Thyroid gland (tissue), 4 donors: ENCODE measurements around the gene RIF1. TPM values are rescaled to one million over a fixed set of nuclear protein-coding genes. Genes with fewer than 3 reads are reported as not detected.

Experiments
- DNase-seq, 2 donors: peaks; one replicate each; pipeline ENCODE4 v3.0.0-alpha.2; 2019
- H3K27ac ChIP-seq, 3 donors: fragments of 200-600 bp; sonication (generic); 1 replicate in 2 of 3; 2 replicates in 1 of 3; pipeline ENCODE4 v1.5.1; 2016 to 2019; ENCODE audit warnings: mild to moderate bottlenecking in 1 of 3, moderate library complexity in 1 of 3
- H3K27me3 ChIP-seq: fragments of 200-600 bp; sonication (generic); one replicate; pipeline ENCODE4 v1.5.1; 2019
- H3K36me3 ChIP-seq, 2 donors: fragments of 200-600 bp; sonication (generic); one replicate each; pipeline ENCODE4 v1.5.1; 2016 to 2019
- H3K4me1 ChIP-seq, 2 donors: fragments of 200-600 bp; sonication (generic); one replicate each; pipeline ENCODE4 v1.5.1; 2017 to 2019
- H3K4me3 ChIP-seq, 3 donors: fragments of 200-600 bp; sonication (generic); replicated peaks in 1 of 3; 1 replicate in 2 of 3; 2 replicates in 1 of 3; pipeline ENCODE4 v1.5.1; 2016; ENCODE audit warnings: mild to moderate bottlenecking in 1 of 3
- H3K9me3 ChIP-seq: fragments of 200-600 bp; sonication (generic); one replicate; pipeline ENCODE4 v1.5.1; 2017
- CTCF ChIP-seq, 6 experiments: fragments of 200-600 bp in 3 of 6; fragments of 450-650 bp in 3 of 6; sonication (generic) in 3 of 6; IDR thresholded peaks; one replicate each; pipeline ENCODE4 v1.5.1; 2016 to 2019; ENCODE audit warnings: antibody characterized with exemption in 6 of 6, mild to moderate bottlenecking in 2 of 6, inconsistent platforms in 1 of 6, moderate library complexity in 1 of 6
- POLR2A ChIP-seq, 2 donors: fragments of 450-650 bp; IDR thresholded peaks; one replicate each; pipeline ENCODE4 v1.6.1; 2017; ENCODE audit warnings: antibody characterized with exemption in 2 of 2, mild to moderate bottlenecking in 2 of 2, moderate library complexity in 1 of 2
- WGBS, 2 donors: methylation state at CpG; one replicate each; pipeline ENCODE4 v1.1.5; 2017; 5-methylcytosine and 5-hydroxymethylcytosine counted together
- intact Hi-C: fragments of 100-400 bp; cut with DNase I; formaldehyde crosslinking; loops from one replicate; pipeline ENCODE4 v1.15.1; 2023
- total RNA-seq, 4 donors: library from RNA; depleted of rRNA; stranded (reverse); fragments of >200 nt; gene quantifications; one replicate each; pipeline ENCODE4 v1.2.3, GENCODE V29; 2016

The RIF1 gene
- total RNA-seq, 4 donors from 2014 or later, result 37.1 to 54.8 (median 45.3) TPM

GRCh38 chr2:151506170-151506569 is 96.5 kb downstream of the RIF1 start:
- intact Hi-C loops, result no loop called here
- H3K4me1 ChIP-seq, result no peaks in the 10 kb centered on the region
- H3K36me3 ChIP-seq, result no peaks in the 10 kb centered on the region
- H3K27me3 ChIP-seq, result no peaks in the 10 kb centered on the region
- H3K9me3 ChIP-seq, result no peaks in the 10 kb centered on the region
- 94 to 95% methylated on average over 4 of the region's 4 CpGs for WGBS, 2 donors
- TF ChIP-seq CTCF (IDR thresholded peaks at IDR 0.05), result no peak
- TF ChIP-seq POLR2A (IDR thresholded peaks at IDR 0.05), result no peak
- H3K4me3 ChIP-seq, result no peak overlapping the region
- no peak overlapping the region for H3K27ac ChIP-seq
- DNase-seq, result no peak

- peaks cover 0 to 8% of the 10 kb centered on the region in 2 donors for H3K4me1 ChIP-seq
- TF ChIP-seq CTCF (IDR thresholded peaks at IDR 0.05) (no peak), POLR2A (IDR thresholded peaks at IDR 0.05) (no peak)
- DNase-seq, result peak; percentile 21
- no peaks in the 10 kb centered on the region for H3K9me3 ChIP-seq
- no peak overlapping the region for H3K4me3 ChIP-seq
- H3K27ac ChIP-seq, result no peak overlapping the region
- 39 to 61% methylated on average over 3 of the region's 3 CpGs for WGBS, 2 donors
- intact Hi-C loops, result no loop called here
- no peaks in the 10 kb centered on the region for H3K36me3 ChIP-seq
- no peaks in the 10 kb centered on the region for H3K27me3 ChIP-seq
Observed at GRCh38 chr2:151508519-151508918, 98.8 kb downstream of the RIF1 start.

GRCh38 chr2:151518802-151519201 is 109.1 kb downstream of the RIF1 start:
- H3K27me3 ChIP-seq, result no peaks in the 10 kb centered on the region
- H3K27ac ChIP-seq, result no peak overlapping the region
- no peaks in the 10 kb centered on the region for H3K4me1 ChIP-seq
- H3K36me3 ChIP-seq, result no peaks in the 10 kb centered on the region
- WGBS, 2 donors, result 89 to 92% methylated on average over 3 of the region's 3 CpGs
- DNase-seq, result no peak
- H3K9me3 ChIP-seq, result no peaks in the 10 kb centered on the region
- TF ChIP-seq CTCF (IDR thresholded peaks at IDR 0.05) (no peak), POLR2A (IDR thresholded peaks at IDR 0.05) (no peak)
- no peak overlapping the region for H3K4me3 ChIP-seq
- intact Hi-C loops, result no loop called here

- TF ChIP-seq CTCF (IDR thresholded peaks at IDR 0.05) (no peak), POLR2A (IDR thresholded peaks at IDR 0.05) (no peak)
- WGBS, 2 donors, result 65 to 86% methylated on average over 1 of the region's 1 CpG
Observed at GRCh38 chr2:151520976-151521375, 111.3 kb downstream of the RIF1 start.

GRCh38 chr2:151522556-151522955 is 112.9 kb downstream of the RIF1 start:
- no peak overlapping the region for H3K4me3 ChIP-seq
- TF ChIP-seq CTCF (IDR thresholded peaks at IDR 0.05) (no peak), POLR2A (IDR thresholded peaks at IDR 0.05) (no peak)
- WGBS, 2 donors, result 93 to 94% methylated on average over 7 of the region's 7 CpGs
- H3K9me3 ChIP-seq, result no peaks in the 10 kb centered on the region
- no peaks in the 10 kb centered on the region for H3K27me3 ChIP-seq
- H3K4me1 ChIP-seq, result peaks cover 0 to 15% of the 10 kb centered on the region in 2 donors
- intact Hi-C loops, result no loop called here
- no peaks in the 10 kb centered on the region for H3K36me3 ChIP-seq
- no peak overlapping the region for H3K27ac ChIP-seq
- no peak for DNase-seq

More at GRCh38 chr2:151520976-151521375, 111.3 kb downstream of the RIF1 start:
- no peak for DNase-seq
- Histone ChIP-seq H3K4me1 (peaks cover 0 to 6% of the 10 kb centered on the region in 2 donors), H3K27me3 (no peaks in the 10 kb centered on the region), H3K4me3 (no peak overlapping the region), H3K9me3 (no peaks in the 10 kb centered on the region), H3K27ac (no peak overlapping the region), H3K36me3 (no peaks in the 10 kb centered on the region)
- intact Hi-C loops, result no loop called here
